DND-41 (cell line): ENCODE results near the gene AP3M1.
"Not testable (repeated sequence)": the region's sequence is repeated elsewhere in the genome, so short reads cannot be mapped to it uniquely, and the experiment has no call there.

Experiments
- ATAC-seq: fragments of 200-7000 bp; cut with Tn5 transposase; 3 replicates; pipeline ENCODE4 v1.9.1; 2021; ENCODE audit warnings: low read depth; ENCODE audit not compliant: insufficient read depth
- DNase-seq: peaks from one replicate; pipeline ENCODE4 v3.0.0-alpha.2; 2020
- H2AFZ ChIP-seq: 2 replicates; pipeline ENCODE4 v1.6.0; 2012; ENCODE audit warnings: low read depth, low read length
- H3K27ac ChIP-seq: 2 replicates; pipeline ENCODE4 v1.5.1; 2012; ENCODE audit warnings: low read length, inconsistent platforms
- H3K27me3 ChIP-seq: fragments of 200-600 bp; sonication (generic); 2 replicates; pipeline ENCODE4 v1.6.0; 2012; ENCODE audit warnings: low read length, mild to moderate bottlenecking, inconsistent platforms; ENCODE audit not compliant: insufficient read depth, poor library complexity
- H3K36me3 ChIP-seq: 2 replicates; pipeline ENCODE4 v1.5.1; 2012; ENCODE audit warnings: low read length, inconsistent platforms; ENCODE audit not compliant: insufficient read depth
- H3K4me1 ChIP-seq: 2 replicates; pipeline ENCODE4 v1.5.1; 2012; ENCODE audit warnings: mild to moderate bottlenecking, low read length; ENCODE audit not compliant: insufficient read depth
- H3K4me2 ChIP-seq: 2 replicates; pipeline ENCODE4 v1.6.0; 2012; ENCODE audit warnings: mild to moderate bottlenecking, moderate library complexity, low read length, inconsistent platforms; ENCODE audit not compliant: insufficient read depth
- H3K4me3 ChIP-seq, 2 experiments: fragments of 200-600 bp in 1 of 2; shearing (Covaris generic) in 1 of 2; 2 replicates each; pipeline ENCODE4 v1.5.1; 2012 to 2016; ENCODE audit warnings: inconsistent platforms in 2 of 2, low read length in 2 of 2, mild to moderate bottlenecking in 2 of 2, low read depth in 1 of 2, moderate library complexity in 1 of 2
- H3K79me2 ChIP-seq: 2 replicates; pipeline ENCODE4 v1.6.0; 2012; ENCODE audit warnings: low read length, inconsistent platforms; ENCODE audit not compliant: insufficient read depth
- H3K9ac ChIP-seq: 2 replicates; pipeline ENCODE4 v1.6.0; 2012; ENCODE audit warnings: low read depth, mild to moderate bottlenecking, inconsistent platforms, low read length, moderate library complexity
- H3K9me3 ChIP-seq: 2 replicates; pipeline ENCODE4 v1.5.1; 2012; ENCODE audit warnings: low read length, moderate library complexity, mild to moderate bottlenecking, inconsistent platforms; ENCODE audit not compliant: insufficient read depth, severe bottlenecking
- H4K20me1 ChIP-seq: 2 replicates; pipeline ENCODE4 v1.6.0; 2012; ENCODE audit warnings: low read length; ENCODE audit not compliant: insufficient read depth
- CTCF ChIP-seq: IDR thresholded peaks from 2 replicates; pipeline ENCODE4 v1.5.1; 2012; ENCODE audit warnings: borderline replicate concordance, low read length, moderate library complexity, mild to moderate bottlenecking; ENCODE audit not compliant: poor library complexity, severe bottlenecking; ENCODE audit errors: extremely low read depth
- EZH2 ChIP-seq: IDR thresholded peaks from 3 replicates; pipeline ENCODE4 v1.6.1; 2012; ENCODE audit warnings: borderline replicate concordance, low read depth, mild to moderate bottlenecking, moderate library complexity, low read length, inconsistent platforms; ENCODE audit not compliant: severe bottlenecking

Gene AP3M1

GRCh38 chr10:74151879-74152722 is 1.5 kb upstream of the AP3M1 start:
- ATAC-seq (no peak), DNase-seq (no peak)
- peak overlapping the region; percentile 66; the same call in 1 of the 2 replicates for H3K27ac ChIP-seq
- peak overlapping the region; percentile 75 for H3K4me2 ChIP-seq
- H3K9me3 ChIP-seq, result no peaks in the 10 kb centered on the region
- H4K20me1 ChIP-seq, result peaks cover 4% of the 10 kb centered on the region; the same call in 1 of the 2 replicates
- H3K36me3 ChIP-seq, result no peaks in the 10 kb centered on the region
- H3K9ac ChIP-seq, result peak overlapping the region; percentile 68
- H3K4me3 ChIP-seq, result peak overlapping the region; percentile 71
- peaks cover 61% of the 10 kb centered on the region for H3K79me2 ChIP-seq
- no peaks in the 10 kb centered on the region for H3K27me3 ChIP-seq
- H2AFZ ChIP-seq, result peak overlapping the region; percentile 92
- H3K4me1 ChIP-seq, result peaks cover 37% of the 10 kb centered on the region
- no peak for TF ChIP-seq CTCF
- no peak for TF ChIP-seq EZH2

GRCh38 chr10:74150990-74151878 is 606 bp upstream of the AP3M1 start, which contains the start of gene ADK:
TSS of gene ADK (plus strand) at chr10:74151221. CDS start at chr10:74151279, 58 bp downstream.
- peaks cover 70% of the 10 kb centered on the region for H3K79me2 ChIP-seq
- H2AFZ ChIP-seq, result peak within 1 kb of the TSS; percentile 92
- DNase-seq (peak; percentile 100), ATAC-seq (peak; percentile 96)
- H4K20me1 ChIP-seq, result peaks cover 4% of the 10 kb centered on the region; the same call in 1 of the 2 replicates
- no peaks in the 10 kb centered on the region for H3K9me3 ChIP-seq
- H3K9ac ChIP-seq, result peak within 1 kb of the TSS; percentile 68
- peak within 1 kb of the TSS; percentile 75 for H3K4me2 ChIP-seq
- peak within 1 kb of the TSS; percentile 71 for H3K4me3 ChIP-seq
- H3K27ac ChIP-seq, result peak within 1 kb of the TSS; percentile 93
- peak; percentile 22 for TF ChIP-seq CTCF
- TF ChIP-seq EZH2, result no peak
- no peaks in the 10 kb centered on the region for H3K27me3 ChIP-seq
- H3K4me1 ChIP-seq, result peaks cover 37% of the 10 kb centered on the region
- peaks cover under 1% of the 10 kb centered on the region; the same call in 1 of the 2 replicates for H3K36me3 ChIP-seq

- Histone ChIP-seq H3K4me1 (peaks cover 23% of the 10 kb centered on the region), H3K79me2 (peaks cover 91% of the 10 kb centered on the region), H3K36me3 (peaks cover 13% of the 10 kb centered on the region; the same call in 1 of the 2 replicates)
- H3K4me2 ChIP-seq, H3K9me3 ChIP-seq, ATAC-seq, DNase-seq, H3K27ac ChIP-seq, H3K4me3 ChIP-seq, H3K27me3 ChIP-seq, H3K9ac ChIP-seq, H4K20me1 ChIP-seq, H2AFZ ChIP-seq: not testable (repeated sequence)
Measured at GRCh38 chr10:74146980-74147379, 3.6 kb downstream of the AP3M1 start.

GRCh38 chr10:74145133-74145532 is 5.5 kb downstream of the AP3M1 start:
- ATAC-seq (no peak), DNase-seq (no peak)
- Histone ChIP-seq H3K4me1 (peaks cover 19% of the 10 kb centered on the region), H3K27ac (no peak overlapping the region), H3K27me3 (no peaks in the 10 kb centered on the region), H3K79me2 (peaks cover 96% of the 10 kb centered on the region), H2AFZ (no peak overlapping the region), H3K9me3 (no peaks in the 10 kb centered on the region), H3K4me3 (no peak overlapping the region), H3K36me3 (peaks cover 15% of the 10 kb centered on the region), H3K4me2 (no peak overlapping the region), H4K20me1 (peaks cover 11% of the 10 kb centered on the region; the same call in 1 of the 2 replicates), H3K9ac (no peak overlapping the region)
- TF ChIP-seq EZH2 (no peak), CTCF (no peak)
